NCI-H146 treated with DMSO at 0.1 percent for 48 hours (cell line): ENCODE data around the gene PRR11.
"Not testable (repeated sequence)": the region's sequence is repeated elsewhere in the genome, so short reads cannot be mapped to it uniquely, and the experiment has no call there.

ENCODE experiments used
- DNase-seq: peaks from one replicate; lab custom pipeline; 2025; ENCODE audit not compliant: unreplicated experiment; lab: John Stamatoyannopoulos, UW

The PRR11 gene

GRCh38 chr17:59151591-59151990 is 4.0 kb upstream of the PRR11 start:
- no peak for DNase-seq

GRCh38 chr17:59152925-59153324 is 2.6 kb upstream of the PRR11 start:
- no peak for DNase-seq

DNA sequence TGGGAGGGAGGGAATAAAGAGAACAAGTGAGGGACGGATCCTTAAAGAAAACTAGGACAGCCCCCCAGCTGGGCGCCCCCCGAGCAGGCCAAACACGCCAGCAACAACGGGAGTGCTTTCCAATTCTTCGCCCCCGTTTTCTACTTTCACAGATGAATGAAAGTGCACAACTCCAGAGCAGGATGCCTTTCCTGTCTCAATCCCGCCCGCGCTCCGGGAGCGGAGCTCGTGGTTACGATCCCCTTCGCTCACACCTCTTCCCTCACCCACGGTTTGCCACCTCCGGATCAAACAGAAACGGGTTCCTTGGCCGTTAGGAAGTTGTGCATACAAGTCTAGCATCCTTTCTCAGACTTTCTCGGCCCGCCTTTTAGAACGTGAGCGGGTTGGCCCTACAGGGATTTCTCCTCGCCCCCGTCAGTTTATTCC is 1.2 kb upstream of the PRR11 start:
- DNase-seq: peak; percentile 52

GRCh38 chr17:59154721-59155438 is 666 bp upstream of the PRR11 start, which contains the start of gene SKA2:
Gene SKA2 (minus strand): TSS chr17:59155186. CDS start chr17:59155163, 23 bp downstream.
- DNase-seq: peak; percentile 91

GRCh38 chr17:59160157-59161025 is 4.8 kb downstream of the PRR11 start:
- DNase-seq: no peak

DNA sequence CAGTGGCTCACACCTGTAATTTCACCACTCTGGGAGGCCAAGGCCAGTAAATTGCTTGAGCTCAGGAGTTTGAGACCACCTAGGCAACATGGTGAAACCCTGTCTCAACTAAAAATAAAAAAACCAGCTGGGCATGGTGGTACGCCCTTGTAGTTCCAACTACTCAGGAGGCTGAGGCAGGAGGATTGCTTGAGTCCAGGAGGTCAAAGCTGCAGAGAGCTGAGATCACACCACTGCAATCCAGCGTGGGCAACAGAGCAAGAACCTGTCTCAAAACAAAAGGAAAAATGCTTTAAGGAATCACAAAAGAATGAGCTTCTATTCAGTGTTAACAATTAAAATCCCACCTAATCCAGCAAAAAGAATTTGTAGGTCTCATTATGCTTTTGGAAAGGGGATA is 5.9 kb downstream of the PRR11 start:
- no peak for DNase-seq

GRCh38 chr17:59165933-59166342 is 10.4 kb downstream of the PRR11 start:
- no peak for DNase-seq

GRCh38 chr17:59167571-59168001 is 12.0 kb downstream of the PRR11 start:
- DNase-seq: no peak

DNA sequence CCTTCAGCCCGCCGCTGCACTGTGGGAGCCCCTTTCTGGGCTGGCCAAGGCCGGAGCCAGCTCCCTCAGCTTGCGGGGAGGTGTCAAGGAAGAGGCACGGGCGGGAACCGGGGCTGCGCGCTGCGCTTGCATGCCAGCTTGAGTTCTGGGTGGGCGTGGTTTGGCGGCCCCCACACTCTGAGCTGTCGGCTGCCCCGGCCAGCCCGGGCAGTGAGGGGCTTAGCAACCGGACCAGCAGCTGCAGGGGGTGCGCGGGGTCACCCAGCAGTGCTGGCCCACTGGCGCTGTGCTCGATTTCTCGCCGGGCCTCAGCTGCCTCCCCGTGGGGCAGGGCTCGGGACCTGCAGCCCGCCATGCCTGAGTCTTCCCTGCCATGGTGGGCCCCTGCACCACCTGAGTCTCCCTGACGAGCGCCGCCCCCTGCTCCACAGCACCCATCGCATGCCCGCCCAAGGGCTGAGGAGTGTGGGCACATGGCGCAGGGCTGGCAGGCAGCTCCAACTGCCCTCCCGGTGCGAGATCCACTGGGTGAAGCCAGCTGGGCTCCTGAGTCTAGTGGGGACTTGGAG is 17.0 kb downstream of the PRR11 start:
- DNase-seq: no peak

GRCh38 chr17:59174671-59175070 is 19.1 kb downstream of the PRR11 start:
- DNase-seq: no peak

DNA sequence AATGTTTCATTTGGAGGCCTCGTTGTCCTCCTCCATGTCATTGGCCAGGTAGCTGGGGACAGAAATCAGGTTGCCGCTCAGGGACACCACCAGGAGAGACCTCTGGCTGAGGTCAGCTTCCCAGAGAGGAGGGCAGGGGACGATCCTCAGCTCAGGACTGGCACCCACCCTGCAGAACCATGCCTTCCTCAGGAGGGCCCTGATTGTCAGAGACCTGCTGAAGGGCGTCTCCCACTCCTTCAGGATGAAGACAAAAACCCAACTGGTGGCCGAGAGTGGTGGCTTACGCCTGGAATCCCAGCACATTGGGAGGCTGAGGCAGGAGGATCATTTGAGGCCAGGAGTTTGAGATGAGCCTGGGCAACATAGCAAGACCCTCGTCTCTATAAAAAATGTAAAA is 19.5 kb downstream of the PRR11 start:
- no peak for DNase-seq

DNA sequence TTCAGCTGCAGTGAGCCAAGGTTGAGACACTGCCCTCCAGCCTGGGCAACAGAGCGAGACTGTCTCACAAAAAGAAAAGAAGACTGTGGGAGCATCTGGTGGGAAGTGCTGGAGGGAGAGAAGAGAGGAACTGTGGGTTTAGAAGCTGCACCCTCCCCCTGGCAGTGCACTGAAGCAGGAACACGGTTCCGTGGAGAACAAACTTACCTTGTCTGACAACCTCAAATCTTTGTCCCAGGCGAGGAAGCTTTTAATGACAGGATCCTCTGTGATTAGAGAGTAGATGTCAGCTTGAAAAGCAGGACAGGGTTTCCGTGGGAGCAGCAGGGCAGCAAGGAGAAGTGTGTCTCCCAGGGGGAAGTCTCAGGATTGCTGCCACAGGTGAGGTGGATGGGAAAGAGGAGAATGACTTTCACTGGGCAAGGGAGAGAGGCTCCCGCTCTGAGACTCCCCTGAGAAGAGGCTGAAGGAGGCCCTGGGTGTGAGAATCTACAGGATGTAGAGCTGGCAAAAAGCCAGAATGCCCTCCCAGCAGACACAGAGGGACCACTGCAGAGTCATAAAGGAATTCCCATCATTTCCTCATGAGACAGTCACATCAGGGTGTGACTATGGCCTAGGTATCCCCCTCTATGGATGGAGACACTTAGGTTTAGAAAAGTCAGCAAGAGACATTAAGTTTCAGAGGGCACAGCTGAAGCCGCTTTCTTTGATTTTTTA is 22.9 kb downstream of the PRR11 start:
- no peak for DNase-seq

GRCh38 chr17:59179601-59180000 is 24.1 kb downstream of the PRR11 start:
- DNase-seq: not testable (repeated sequence)

DNA sequence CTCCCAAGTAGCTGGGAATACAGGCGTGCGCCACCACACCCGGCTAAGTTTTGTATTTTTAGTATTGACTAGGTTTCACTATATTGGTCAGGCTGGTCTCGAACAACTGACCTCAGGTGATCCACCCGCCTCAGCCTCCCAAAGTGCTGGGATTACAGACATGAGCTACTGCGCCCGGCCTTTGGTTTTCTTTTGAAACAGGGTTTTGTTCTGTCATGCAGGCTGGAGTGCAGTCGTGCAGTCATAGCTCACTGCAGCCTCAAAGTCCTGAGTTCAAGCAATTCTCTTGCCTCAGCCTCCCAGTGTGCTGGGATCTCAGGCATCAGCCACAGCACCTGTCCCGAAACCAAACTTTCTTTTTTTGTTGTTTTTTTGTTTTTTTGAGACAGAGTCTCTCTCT is 25.1 kb downstream of the PRR11 start:
- no peak for DNase-seq

- DNase-seq: no peak
These were observed 25.9 kb downstream of the PRR11 start for GRCh38 chr17:59181481-59181880.

DNA sequence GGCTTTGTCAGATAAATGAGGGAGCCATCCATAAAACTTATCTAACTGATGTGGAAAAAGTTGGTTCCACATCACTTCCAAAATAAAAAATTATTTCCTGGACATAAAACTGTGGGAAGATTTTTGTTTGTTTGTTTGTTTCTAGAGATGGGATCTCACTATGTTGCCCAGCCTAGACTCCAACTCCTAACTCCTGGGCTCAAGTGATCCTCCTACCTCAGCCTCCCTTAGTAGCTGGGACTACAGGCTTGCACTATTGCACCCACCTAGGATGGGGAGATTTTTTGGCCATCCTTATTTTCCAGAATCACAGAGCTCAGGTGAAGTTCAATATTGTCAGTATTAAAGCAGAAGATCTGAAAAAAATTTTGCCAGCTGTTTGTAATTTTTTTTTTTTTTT is 30.5 kb downstream of the PRR11 start:
- no peak for DNase-seq

- DNase-seq: no peak
These were observed 31.3 kb downstream of the PRR11 start for GRCh38 chr17:59186850-59187249.

- no peak for DNase-seq
These were observed 35.3 kb downstream of the PRR11 start for GRCh38 chr17:59190806-59191205.

GRCh38 chr17:59193336-59193862 is 37.9 kb downstream of the PRR11 start:
- no peak for DNase-seq

DNA sequence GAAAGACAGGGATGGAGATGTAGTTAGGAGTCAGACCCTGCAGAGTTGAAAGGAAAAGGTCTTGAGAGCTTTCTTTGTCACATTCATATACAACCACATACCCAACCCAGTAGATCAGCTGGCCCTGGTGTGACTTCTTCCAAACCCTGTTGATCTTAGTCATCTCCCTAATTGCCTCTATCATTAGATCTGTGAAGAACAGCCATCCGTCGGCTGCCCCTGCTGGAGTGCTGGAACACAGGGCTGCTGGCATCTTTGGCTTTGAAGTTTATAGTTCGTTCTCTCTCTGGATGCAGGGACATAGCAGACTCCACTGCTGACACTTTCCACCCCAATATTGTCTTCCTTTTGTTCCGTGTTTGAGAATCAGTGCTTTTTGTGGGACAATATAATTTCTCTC is 43.9 kb downstream of the PRR11 start:
- no peak for DNase-seq

GRCh38 chr17:59202320-59202719 is 46.8 kb downstream of the PRR11 start:
- DNase-seq: no peak
